ENCODE results near the gene KCNQ1. TPM values are rescaled to one million over a fixed set of nuclear protein-coding genes. Genes with fewer than 3 reads are reported as not detected.

The KCNQ1 gene
- total RNA-seq, 1 experiment from 2014 or later: not detected

GRCh38 chr11:2589538-2589934, 144.7 kb downstream of the KCNQ1 start:
- Mint-ChIP-seq H3K27me3 (ENCODE audit: insufficient read depth, unreplicated experiment) (peaks cover 15% of the 10 kb centered on the region), H3K4me3 (ENCODE audit: unreplicated experiment) (no peak overlapping the region), H3K9me3 (ENCODE audit: unreplicated experiment) (no peaks in the 10 kb centered on the region), H3K36me3 (ENCODE audit: insufficient read depth, unreplicated experiment) (no peaks in the 10 kb centered on the region), H3K4me1 (ENCODE audit: insufficient read depth, unreplicated experiment) (no peaks in the 10 kb centered on the region), H3K27ac (ENCODE audit: low read depth, unreplicated experiment) (no peak overlapping the region)
- TF ChIP-seq, protein P1, sequence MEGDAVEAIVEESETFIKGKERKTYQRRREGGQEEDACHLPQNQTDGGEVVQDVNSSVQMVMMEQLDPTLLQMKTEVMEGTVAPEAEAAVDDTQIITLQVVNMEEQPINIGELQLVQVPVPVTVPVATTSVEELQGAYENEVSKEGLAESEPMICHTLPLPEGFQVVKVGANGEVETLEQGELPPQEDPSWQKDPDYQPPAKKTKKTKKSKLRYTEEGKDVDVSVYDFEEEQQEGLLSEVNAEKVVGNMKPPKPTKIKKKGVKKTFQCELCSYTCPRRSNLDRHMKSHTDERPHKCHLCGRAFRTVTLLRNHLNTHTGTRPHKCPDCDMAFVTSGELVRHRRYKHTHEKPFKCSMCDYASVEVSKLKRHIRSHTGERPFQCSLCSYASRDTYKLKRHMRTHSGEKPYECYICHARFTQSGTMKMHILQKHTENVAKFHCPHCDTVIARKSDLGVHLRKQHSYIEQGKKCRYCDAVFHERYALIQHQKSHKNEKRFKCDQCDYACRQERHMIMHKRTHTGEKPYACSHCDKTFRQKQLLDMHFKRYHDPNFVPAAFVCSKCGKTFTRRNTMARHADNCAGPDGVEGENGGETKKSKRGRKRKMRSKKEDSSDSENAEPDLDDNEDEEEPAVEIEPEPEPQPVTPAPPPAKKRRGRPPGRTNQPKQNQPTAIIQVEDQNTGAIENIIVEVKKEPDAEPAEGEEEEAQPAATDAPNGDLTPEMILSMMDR (IDR thresholded peaks at IDR 0.05; ENCODE audit: unreplicated experiment): no peak
- ChIA-PET POLR2A (no interaction called here), CTCF (no interaction called here)
- intact Hi-C loops (cut with micrococcal nuclease): no loop called here
- no TSS peak for BruUV-seq (replicated peaks)
- DNase-seq (ENCODE audit: unreplicated experiment): no peak

DNA sequence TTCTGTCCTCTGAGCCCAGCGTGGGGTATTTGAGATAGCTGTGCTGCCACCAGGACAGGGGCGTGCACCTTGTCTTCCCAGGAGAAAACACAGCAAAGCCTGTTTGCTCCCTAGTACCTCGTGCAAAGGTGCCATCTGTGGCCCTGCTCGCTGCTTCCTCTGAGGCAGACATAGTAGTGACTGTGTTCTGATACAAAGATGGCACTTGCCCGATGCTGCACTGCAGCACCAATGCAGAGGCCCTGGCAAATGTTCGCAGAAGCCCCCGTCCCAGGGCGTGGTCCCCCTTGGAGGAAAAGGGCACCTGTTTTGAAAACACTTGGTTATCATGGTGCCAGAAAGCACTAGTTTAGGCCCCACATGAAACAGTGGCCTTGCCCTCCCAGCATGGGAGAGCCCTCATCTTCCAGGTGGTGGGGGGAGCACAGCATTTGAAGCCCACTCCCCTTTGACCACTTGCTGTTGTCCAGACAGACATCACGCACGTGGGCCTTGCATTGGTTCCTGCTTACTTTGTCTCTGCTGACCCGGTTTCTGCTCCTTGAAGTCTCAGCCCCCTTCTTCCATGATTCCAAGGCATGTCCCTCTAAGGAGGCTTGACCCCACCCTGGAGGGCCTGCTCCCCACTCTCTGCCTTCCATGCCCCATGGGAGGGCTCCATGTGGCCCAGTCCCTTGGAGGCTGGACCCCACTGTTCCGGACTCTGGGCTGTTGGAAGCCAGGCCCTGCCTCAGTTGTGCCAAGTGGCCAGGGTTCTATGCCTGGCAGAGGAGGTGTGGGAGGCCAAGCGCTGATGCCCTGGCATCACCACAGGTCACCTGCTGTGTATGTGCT, 145.5 kb downstream of the KCNQ1 start:
- ChIA-PET POLR2A (no interaction called here), CTCF (no interaction called here)
- Mint-ChIP-seq H3K9me3 (ENCODE audit: unreplicated experiment) (no peaks in the 10 kb centered on the region), H3K4me3 (ENCODE audit: unreplicated experiment) (no peak overlapping the region), H3K36me3 (ENCODE audit: insufficient read depth, unreplicated experiment) (no peaks in the 10 kb centered on the region), H3K27ac (ENCODE audit: low read depth, unreplicated experiment) (no peak overlapping the region), H3K4me1 (ENCODE audit: insufficient read depth, unreplicated experiment) (no peaks in the 10 kb centered on the region), H3K27me3 (ENCODE audit: insufficient read depth, unreplicated experiment) (peaks cover 23% of the 10 kb centered on the region)
- BruUV-seq (replicated peaks): no TSS peak
- intact Hi-C loops (cut with micrococcal nuclease): no loop called here
- DNase-seq (ENCODE audit: unreplicated experiment): no peak
- TF ChIP-seq, protein P1 (IDR thresholded peaks at IDR 0.05; ENCODE audit: unreplicated experiment): no peak

GRCh38 chr11:2590965-2591754, 146.4 kb downstream of the KCNQ1 start:
- Mint-ChIP-seq H3K4me1 (ENCODE audit: insufficient read depth, unreplicated experiment) (no peaks in the 10 kb centered on the region), H3K9me3 (ENCODE audit: unreplicated experiment) (no peaks in the 10 kb centered on the region), H3K27ac (ENCODE audit: low read depth, unreplicated experiment) (no peak overlapping the region), H3K27me3 (ENCODE audit: insufficient read depth, unreplicated experiment) (peaks cover 31% of the 10 kb centered on the region), H3K4me3 (ENCODE audit: unreplicated experiment) (no peak overlapping the region), H3K36me3 (ENCODE audit: insufficient read depth, unreplicated experiment) (no peaks in the 10 kb centered on the region)
- no TSS peak for BruUV-seq (replicated peaks)
- no peak for DNase-seq (ENCODE audit: unreplicated experiment)
- POLR2A ChIA-PET: no interaction called here
- CTCF ChIA-PET: no interaction called here
- intact Hi-C loops (cut with micrococcal nuclease): no loop called here
- TF ChIP-seq, protein P1 (IDR thresholded peaks at IDR 0.05; ENCODE audit: unreplicated experiment): no peak

- peaks cover 38% of the 10 kb centered on the region for H3K27me3 Mint-ChIP-seq (ENCODE audit: insufficient read depth, unreplicated experiment)
- no peaks in the 10 kb centered on the region for H3K4me1 Mint-ChIP-seq (ENCODE audit: insufficient read depth, unreplicated experiment)
- H3K9me3 Mint-ChIP-seq (ENCODE audit: unreplicated experiment): no peaks in the 10 kb centered on the region
- TF ChIP-seq, protein P1 (IDR thresholded peaks at IDR 0.05; ENCODE audit: unreplicated experiment): no peak
- no peak for DNase-seq (ENCODE audit: unreplicated experiment)
- H3K4me3 Mint-ChIP-seq (ENCODE audit: unreplicated experiment): no peak overlapping the region
- no peaks in the 10 kb centered on the region for H3K36me3 Mint-ChIP-seq (ENCODE audit: insufficient read depth, unreplicated experiment)
- H3K27ac Mint-ChIP-seq (ENCODE audit: low read depth, unreplicated experiment): no peak overlapping the region
- ChIA-PET CTCF (no interaction called here), POLR2A (no interaction called here)
- no TSS peak for BruUV-seq (replicated peaks)
- intact Hi-C loops (cut with micrococcal nuclease): no loop called here
Observed at GRCh38 chr11:2591805-2592204, 147.0 kb downstream of the KCNQ1 start.

All from MCF 10A (cell line).